GM19324 (cell line): Measurements from ENCODE around the gene PGAM1.
"Not testable (repeated sequence)": the region's sequence is repeated elsewhere in the genome, so short reads cannot be mapped to it uniquely, and the experiment has no call there.

Experiments
- ATAC-seq: cut with Tn5 transposase; IDR thresholded peaks from one replicate; pipeline ENCODE4 v1.9.1; 2021; ENCODE audit warnings: mild to moderate bottlenecking, moderate library complexity; ENCODE audit not compliant: unreplicated experiment, low FRiP score

Gene PGAM1

GRCh38 chr10:97454330-97455036, 28.5 kb downstream of the PGAM1 start:
- no peak for ATAC-seq

- ATAC-seq = no peak
Observed at GRCh38 chr10:97456034-97456685, 30.2 kb downstream of the PGAM1 start.

- no peak for ATAC-seq
Observed at GRCh38 chr10:97456686-97457065, 30.7 kb downstream of the PGAM1 start.

- no peak for ATAC-seq
Observed at GRCh38 chr10:97459111-97459510, 33.1 kb downstream of the PGAM1 start.

- ATAC-seq = no peak
Observed at GRCh38 chr10:97459933-97460332, 33.9 kb downstream of the PGAM1 start.

GRCh38 chr10:97462309-97462708, 36.3 kb downstream of the PGAM1 start:
- no peak for ATAC-seq

- ATAC-seq = no peak
Observed at GRCh38 chr10:97463363-97464132, 37.6 kb downstream of the PGAM1 start.

- ATAC-seq = no peak
Observed at GRCh38 chr10:97464226-97464625, 38.2 kb downstream of the PGAM1 start.

- no peak for ATAC-seq
Observed at GRCh38 chr10:97465982-97466381, 40.0 kb downstream of the PGAM1 start.

GRCh38 chr10:97466755-97467154, 40.8 kb downstream of the PGAM1 start:
- ATAC-seq = no peak

GRCh38 chr10:97468162-97468561, 42.2 kb downstream of the PGAM1 start:
- ATAC-seq = no peak

- not testable (repeated sequence) for ATAC-seq
Observed at GRCh38 chr10:97468781-97469180, 42.8 kb downstream of the PGAM1 start.

- ATAC-seq = no peak
Observed at GRCh38 chr10:97474918-97475317, 48.9 kb downstream of the PGAM1 start.

- no peak for ATAC-seq
Observed at GRCh38 chr10:97475936-97476594, 50.1 kb downstream of the PGAM1 start.

GRCh38 chr10:97479410-97479809, 53.4 kb downstream of the PGAM1 start:
- not testable (repeated sequence) for ATAC-seq

GRCh38 chr10:97479939-97480338, 53.9 kb downstream of the PGAM1 start:
- ATAC-seq = no peak

- no peak for ATAC-seq
Observed at GRCh38 chr10:97481071-97481470, 55.1 kb downstream of the PGAM1 start.

- ATAC-seq = no peak
Observed at GRCh38 chr10:97482381-97482780, 56.4 kb downstream of the PGAM1 start.
